ENCODE measurements around the gene LOX.

DNA sequence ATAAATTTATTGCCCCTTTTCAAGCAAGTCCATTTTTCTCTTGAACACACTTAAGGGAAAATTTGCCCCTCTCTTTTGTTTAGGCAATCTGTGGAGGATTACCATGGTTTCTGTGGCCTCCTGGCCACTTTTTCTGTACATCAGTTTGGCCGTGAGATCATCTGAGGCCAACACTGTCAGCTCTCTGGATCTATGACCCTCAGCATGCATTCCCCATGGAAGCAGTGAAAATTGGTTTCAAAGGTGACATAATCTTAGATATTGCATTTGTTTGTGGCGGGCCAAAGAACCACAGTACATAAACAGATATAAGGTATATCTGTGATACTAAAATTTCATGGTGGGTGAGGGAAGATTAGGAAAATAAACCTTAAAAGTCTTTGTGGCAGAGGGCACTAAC, 46.7 kb upstream of the LOX start:
- TF ChIP-seq, protein P1, sequence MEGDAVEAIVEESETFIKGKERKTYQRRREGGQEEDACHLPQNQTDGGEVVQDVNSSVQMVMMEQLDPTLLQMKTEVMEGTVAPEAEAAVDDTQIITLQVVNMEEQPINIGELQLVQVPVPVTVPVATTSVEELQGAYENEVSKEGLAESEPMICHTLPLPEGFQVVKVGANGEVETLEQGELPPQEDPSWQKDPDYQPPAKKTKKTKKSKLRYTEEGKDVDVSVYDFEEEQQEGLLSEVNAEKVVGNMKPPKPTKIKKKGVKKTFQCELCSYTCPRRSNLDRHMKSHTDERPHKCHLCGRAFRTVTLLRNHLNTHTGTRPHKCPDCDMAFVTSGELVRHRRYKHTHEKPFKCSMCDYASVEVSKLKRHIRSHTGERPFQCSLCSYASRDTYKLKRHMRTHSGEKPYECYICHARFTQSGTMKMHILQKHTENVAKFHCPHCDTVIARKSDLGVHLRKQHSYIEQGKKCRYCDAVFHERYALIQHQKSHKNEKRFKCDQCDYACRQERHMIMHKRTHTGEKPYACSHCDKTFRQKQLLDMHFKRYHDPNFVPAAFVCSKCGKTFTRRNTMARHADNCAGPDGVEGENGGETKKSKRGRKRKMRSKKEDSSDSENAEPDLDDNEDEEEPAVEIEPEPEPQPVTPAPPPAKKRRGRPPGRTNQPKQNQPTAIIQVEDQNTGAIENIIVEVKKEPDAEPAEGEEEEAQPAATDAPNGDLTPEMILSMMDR (IDR thresholded peaks at IDR 0.05; ENCODE audit: poor library complexity, severe bottlenecking) = no peak
- TF ChIP-seq EP300 (conservative IDR thresholded peaks at IDR 0.05; ENCODE audit: poor library complexity, severe bottlenecking) (no peak), EZH2 (IDR thresholded peaks at IDR 0.05; ENCODE audit: borderline replicate concordance, insufficient read depth, low read length, poor library complexity, severe bottlenecking) (no peak), POLR2AphosphoS5 (IDR thresholded peaks at IDR 0.05) (no peak)
- TF ChIP-seq, protein P2, sequence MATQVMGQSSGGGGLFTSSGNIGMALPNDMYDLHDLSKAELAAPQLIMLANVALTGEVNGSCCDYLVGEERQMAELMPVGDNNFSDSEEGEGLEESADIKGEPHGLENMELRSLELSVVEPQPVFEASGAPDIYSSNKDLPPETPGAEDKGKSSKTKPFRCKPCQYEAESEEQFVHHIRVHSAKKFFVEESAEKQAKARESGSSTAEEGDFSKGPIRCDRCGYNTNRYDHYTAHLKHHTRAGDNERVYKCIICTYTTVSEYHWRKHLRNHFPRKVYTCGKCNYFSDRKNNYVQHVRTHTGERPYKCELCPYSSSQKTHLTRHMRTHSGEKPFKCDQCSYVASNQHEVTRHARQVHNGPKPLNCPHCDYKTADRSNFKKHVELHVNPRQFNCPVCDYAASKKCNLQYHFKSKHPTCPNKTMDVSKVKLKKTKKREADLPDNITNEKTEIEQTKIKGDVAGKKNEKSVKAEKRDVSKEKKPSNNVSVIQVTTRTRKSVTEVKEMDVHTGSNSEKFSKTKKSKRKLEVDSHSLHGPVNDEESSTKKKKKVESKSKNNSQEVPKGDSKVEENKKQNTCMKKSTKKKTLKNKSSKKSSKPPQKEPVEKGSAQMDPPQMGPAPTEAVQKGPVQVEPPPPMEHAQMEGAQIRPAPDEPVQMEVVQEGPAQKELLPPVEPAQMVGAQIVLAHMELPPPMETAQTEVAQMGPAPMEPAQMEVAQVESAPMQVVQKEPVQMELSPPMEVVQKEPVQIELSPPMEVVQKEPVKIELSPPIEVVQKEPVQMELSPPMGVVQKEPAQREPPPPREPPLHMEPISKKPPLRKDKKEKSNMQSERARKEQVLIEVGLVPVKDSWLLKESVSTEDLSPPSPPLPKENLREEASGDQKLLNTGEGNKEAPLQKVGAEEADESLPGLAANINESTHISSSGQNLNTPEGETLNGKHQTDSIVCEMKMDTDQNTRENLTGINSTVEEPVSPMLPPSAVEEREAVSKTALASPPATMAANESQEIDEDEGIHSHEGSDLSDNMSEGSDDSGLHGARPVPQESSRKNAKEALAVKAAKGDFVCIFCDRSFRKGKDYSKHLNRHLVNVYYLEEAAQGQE (IDR thresholded peaks at IDR 0.05; ENCODE audit: borderline replicate concordance) = no peak

All from neural cell (in vitro differentiated cells).